Lung microvascular endothelial cell (primary cell): ENCODE results near the gene DACT2. TPM values are rescaled to one million over a fixed set of nuclear protein-coding genes. Genes with fewer than 3 reads are reported as not detected.

Experiments
- DNase-seq, 2 donors: peaks; one replicate each; pipeline versions ENCODE4 v3.0.0 to v3.0.0-alpha.2; 2010; ENCODE audit warnings: low read depth in 2 of 2
- total RNA-seq: library from RNA; depleted of rRNA; stranded (reverse); fragments of >200 nt; gene quantifications from 2 replicates; pipeline ENCODE4 v1.2.1, GENCODE V29; 2014

The DACT2 gene
- total RNA-seq, 1 donor from 2014 or later = not detected

DNA sequence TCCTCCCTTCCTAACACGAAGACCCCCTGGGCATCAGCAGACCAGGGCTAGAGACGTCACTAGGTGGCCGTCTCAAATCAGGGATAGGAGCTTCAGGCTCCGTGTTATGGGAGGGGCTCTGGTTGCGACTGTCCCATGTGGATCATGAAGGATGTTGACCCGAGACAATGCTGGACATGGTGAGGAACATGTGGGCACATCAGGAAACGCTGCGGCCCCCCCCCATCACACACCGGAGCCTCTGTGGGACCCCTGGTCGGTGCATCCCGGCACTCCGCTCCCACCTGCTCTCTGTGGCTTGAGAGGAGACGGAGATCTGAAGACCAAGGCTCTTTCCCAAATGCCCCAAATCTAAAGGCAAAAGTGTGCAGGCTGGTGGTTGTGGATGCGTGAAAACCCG, 54.2 kb downstream of the DACT2 start:
- DNase-seq = no peak

DNA sequence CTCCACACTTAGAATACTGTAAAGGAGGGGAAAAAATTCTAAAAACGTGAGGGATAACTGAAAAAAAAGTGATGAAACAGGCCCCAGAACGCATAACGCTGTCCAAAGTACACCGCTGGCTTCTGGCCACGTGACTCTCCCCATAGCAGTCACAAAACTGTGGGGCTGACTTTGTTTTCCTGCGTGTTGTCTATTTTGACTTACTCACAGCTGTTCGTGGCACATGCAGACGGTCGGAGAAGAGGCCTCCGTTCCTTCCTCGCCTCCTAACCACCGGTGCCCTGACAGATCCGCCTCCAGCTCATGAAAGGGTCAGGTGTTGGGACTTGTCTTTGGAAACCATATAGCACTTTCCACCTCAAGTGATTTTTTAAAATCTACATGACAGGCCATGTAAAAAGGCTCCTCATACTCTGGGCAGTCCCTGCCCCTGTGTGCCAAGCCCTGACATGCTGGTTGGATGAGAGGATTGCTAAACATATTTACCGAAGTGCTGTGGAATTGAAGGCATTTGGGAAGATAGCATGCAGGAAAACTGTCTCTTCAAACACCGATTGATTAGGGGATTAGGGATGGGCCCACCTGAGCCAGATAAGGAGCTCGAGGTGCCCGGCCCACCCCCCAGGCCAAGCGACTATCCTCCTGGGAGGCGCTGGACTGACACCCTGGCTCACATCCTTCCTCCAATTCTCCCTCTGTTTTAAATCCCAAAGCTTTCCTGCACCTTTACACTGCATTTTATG, 54.8 kb downstream of the DACT2 start:
- no peak for DNase-seq

DNA sequence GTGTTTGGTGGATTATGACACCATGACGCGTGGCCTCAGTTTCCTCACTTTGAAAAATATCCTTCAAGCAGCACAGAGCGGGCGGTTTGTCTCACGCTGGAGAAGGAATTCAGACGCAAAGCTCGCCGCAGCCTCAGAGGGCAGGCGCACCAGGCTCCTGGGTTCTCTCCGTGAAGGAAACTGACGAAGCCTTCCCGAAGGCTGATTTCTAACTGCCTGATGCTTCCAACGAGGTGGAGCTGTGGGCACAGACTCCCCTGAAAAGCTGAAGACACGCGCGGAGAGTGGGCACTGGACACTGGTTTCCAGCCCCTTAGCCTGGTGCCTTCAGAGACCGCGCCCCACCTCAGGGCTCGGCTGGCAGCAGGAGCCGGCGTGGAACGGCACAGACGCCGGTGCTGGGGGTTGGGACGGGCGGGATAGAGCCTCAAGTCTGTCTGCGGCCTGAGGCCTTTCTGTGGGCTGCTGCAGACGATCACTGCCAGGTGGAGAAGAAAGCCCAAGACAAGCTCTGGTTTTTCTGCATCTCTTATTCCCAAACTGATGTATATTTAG, 56.1 kb downstream of the DACT2 start:
- no peak for DNase-seq

DNA sequence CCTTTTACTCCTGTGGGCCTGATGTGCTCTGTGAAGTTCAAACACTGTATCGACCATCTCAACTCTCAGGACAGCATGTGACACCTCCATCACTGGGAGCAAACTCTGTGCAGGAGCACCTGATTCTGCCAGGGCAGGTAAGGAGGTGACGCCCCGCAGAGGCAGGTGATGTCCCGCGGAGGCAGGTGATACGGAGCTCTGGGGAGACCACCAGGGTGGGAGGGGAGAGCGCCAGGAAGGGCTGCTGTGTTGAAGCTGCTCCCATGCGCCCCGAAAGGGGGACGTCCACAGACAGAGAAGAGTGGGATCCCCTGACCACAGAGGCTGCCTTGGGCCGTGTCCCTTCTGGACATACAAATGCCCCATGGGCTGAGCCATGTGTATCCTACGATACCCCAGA, 58.3 kb downstream of the DACT2 start:
- no peak for DNase-seq

DNA sequence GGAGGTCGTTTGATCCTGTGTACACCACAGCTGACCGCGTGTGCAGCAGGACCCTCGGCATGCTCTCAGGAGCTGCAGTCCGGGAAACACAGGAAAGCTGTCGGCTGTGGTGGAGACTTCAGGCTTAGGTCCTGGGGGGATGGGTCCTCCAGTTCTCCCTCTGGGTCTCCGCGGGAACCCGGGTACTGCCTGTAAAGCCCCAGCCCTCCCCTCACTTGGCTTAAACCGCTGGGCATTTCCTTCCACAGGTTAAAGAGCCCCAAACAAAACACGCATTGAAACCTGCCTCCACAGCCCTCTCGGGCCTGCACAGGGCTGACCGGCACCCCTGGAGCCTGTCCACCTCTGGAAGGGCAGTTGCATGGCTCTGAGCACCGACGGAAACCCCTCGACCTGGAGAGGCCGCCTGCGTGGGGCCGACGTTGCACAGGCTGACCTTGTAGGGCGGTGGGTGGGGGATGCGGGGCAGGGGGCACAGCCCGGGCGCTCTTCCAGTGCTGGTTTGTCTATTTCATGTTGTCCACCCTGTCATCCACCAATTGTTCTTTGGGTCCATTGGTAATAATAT, 59.1 kb downstream of the DACT2 start:
- no peak for DNase-seq

DNA sequence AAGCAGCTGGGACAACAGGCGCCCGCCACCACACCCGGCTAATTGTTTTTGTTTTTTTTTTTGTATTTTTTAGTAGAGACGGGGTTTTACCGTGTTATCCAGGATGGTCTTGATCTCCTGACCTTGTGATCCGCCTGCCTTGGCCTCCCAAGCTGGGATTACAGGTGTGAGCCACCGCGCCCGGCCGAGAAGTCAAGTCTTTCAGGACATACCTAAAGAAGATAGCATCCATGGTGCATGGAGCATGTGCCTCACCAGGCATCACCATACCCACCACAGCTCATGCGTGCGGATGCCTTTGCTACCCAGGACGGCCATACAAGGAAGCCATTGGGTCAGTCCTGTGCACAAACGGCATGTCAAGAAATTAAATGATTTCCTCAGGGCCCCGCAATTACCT, 60.8 kb downstream of the DACT2 start:
- DNase-seq = no peak

DNA sequence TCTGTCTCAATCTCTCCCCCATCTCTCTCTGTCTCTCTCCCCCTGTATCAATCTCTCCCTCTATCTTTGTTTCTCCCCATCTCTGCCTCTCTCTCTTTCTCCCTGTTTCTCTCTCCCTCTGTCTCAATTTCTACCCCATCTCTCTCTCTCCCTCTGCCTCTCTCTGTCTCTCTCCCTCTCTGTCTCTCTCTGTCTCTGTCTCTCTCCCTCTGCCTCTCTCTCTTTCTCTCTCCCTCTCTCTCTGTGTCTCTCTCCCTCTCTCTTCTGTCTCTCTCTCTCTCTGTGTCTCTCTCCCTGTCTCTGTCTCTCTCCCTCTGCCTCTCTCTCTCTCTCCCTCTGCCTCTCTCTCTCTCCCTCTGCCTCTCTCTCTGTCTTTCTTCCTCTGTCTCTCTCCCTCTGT, 62.6 kb downstream of the DACT2 start:
- DNase-seq = no peak

Other genes with a start within 250 kb of the DACT2 start
- not detected in 2 replicates for gene FRMD1, start 240.6 kb downstream of the DACT2 start, total RNA-seq
- not detected in 2 replicates for gene SMOC2, start 121.4 kb upstream of the DACT2 start, total RNA-seq